CMK (cell line): Measurements from ENCODE around the gene CHST11.
A peak's percentile ranks its signal among the peaks of the same experiment; 100 is the strongest.

Experiments
- DNase-seq: peaks from one replicate; pipeline ENCODE4 v3.0.0-alpha.2; 2010; ENCODE audit warnings: low read depth

The CHST11 gene

DNA sequence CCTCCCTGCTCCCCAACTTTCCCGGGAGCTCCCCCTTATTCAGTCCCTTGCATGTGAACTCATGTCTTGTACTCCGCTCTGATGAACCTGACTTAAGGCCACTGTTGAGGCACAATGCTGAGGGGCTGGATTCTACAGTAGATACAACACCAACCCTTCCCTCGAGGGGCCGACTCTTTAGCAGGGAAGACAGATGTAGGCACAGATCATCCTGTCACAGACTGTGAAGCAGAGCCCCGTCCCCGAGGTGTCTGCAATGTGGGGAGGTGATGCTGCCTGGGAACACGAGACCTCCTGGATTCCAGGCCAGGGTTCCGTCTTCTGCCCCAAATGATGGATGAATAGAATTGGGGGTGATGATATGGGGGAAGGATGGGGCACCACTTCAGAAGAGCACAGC lies 175.1 kb downstream of the CHST11 start:
- DNase-seq = no peak

GRCh38 chr12:104632724-104633201 lies 176.0 kb downstream of the CHST11 start:
- no peak for DNase-seq

GRCh38 chr12:104634044-104634443 lies 177.3 kb downstream of the CHST11 start:
- DNase-seq = no peak

DNA sequence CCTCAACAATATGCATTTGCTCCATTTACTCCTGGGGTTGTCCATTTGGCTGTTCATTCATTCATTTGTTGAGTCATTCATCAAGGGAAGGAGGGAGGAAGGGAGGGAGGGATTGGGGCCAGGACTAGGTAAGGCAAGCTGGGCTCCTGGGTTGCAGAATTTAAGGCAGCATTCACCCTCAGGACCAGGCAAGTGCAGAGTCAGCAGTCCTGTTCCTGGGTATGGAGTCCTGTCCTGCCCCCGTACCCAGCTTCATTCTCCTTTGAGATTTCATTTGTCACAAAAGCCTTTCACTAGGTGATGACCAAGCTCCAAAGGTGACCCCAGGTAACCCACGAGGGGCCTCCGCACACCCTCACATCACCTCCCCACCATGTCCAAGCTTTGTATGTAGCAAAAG lies 178.1 kb downstream of the CHST11 start:
- no peak for DNase-seq

DNA sequence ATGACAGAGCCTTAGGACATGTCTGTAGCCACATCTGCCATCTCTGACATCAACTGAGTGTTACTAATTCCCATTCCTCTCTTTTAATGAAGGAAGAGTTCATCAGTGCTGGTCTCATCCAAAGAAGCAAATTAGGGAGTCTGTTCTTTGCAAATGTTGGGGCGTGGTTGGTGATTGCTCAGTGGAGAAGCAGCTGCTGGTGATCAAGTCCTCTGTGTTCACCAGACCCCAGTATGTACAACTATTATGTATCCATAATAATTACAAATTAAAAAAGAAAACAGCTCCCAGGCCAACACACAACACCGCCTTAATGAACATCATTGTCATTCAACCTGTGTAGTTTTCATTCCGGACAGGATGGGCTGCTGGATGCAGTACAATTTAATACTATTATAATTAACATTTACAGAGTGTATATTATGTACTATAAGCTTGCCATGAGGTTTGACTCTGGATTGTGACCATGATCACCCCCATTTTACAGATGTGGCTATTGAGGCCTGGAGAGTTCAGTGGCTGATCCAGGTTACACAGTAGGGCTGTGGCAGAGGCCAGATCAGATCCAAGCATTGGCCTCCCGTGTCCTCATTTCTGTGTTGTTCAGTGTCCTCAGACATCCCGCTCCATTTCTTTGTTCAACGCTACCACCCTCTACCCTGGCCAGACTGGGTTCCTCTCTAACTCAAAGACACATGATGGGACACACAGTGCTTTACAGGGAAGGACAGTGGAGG lies 179.0 kb downstream of the CHST11 start:
- DNase-seq = no peak

- DNase-seq = no peak
These were observed 179.7 kb downstream of the CHST11 start for GRCh38 chr12:104636496-104636895.

DNA sequence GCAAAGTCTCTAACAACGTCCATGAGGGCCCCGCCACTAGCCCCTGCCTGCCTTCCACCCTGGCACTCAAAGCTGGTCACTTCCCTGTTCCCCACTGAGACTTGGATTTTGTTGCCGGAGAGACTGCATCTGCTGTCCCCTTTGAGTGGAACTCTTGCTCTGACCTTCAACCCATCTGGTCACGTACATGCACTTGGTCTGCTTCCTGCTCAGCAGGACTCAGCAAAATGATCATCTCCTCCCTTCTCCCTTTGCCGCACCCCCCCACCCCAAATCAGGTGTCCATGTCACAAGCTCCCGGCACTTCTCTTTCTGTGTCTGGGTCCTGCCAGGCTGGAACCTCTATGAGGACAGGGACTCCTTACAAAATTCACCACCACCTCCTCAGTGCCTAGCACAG lies 180.9 kb downstream of the CHST11 start:
- peak; percentile 21 for DNase-seq

DNA sequence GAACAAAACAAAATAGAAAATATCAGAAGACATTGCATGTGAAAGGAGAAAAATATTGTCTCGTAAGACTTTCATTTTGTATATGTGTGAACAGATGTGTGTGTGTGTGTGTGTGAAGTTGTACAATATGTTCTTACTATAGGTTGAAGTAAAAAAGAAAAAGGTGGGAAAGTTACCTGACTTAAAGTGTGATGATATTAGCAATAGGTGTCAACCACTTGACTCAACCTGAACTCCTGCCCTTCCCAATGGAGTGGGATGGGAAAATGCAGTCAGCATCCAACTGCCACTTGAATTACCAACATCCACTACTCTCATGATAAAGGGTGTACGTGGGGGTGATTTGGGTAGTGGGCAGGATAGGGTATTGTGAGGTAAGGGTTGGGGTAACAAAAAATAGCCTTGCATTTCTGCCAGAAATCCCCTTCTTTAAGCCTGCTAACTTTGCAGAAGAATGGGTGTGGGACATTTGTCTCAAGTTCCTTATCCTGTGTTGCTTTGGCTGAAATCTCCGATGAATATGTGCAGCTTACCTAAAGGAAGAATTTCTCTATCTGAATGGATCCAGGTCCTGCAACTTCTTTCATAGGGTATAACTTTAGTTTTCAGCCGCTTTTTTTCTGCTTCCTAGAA lies 181.6 kb downstream of the CHST11 start:
- DNase-seq = no peak

DNA sequence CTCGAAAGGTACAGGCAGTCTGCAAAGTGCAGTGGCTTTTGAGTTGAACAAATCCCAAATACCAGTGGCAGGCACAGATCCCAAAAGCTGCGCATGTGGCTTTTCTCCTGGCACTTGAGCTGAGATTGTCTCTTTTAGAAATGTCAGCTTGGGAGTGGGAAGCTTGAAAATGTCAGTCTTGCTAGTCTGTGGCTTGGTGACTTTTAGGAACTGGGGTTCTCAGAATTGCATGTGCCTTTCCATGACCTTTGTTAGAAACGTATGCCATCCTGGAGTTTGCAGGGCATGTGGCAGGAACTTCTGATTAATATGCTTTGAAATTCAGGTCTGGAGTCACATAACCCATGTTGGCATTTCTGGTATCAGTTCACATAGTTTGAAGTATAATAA lies 182.1 kb downstream of the CHST11 start:
- no peak for DNase-seq

- no peak for DNase-seq
These were observed 184.2 kb downstream of the CHST11 start for GRCh38 chr12:104640956-104641355.

DNA sequence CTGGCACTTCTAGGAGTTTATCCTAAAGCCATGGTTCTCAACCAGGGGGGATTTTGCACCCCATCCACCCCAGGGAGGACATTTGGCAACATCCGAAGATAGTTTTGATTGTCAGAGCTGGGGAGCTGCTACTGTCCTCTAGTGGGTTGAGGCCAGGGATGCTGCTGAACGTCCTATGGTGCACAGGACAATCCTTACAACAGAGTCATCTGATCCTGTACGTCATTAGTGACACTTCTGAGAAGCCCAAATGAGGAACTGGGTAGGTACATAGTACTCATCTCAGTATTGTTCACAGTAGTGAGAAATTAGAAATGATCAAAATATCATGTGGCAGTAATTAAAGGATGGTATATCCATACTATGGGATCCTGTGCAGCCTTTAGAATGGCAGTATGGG lies 185.1 kb downstream of the CHST11 start:
- DNase-seq = no peak

GRCh38 chr12:104643093-104643818 lies 186.5 kb downstream of the CHST11 start:
- DNase-seq = no peak

DNA sequence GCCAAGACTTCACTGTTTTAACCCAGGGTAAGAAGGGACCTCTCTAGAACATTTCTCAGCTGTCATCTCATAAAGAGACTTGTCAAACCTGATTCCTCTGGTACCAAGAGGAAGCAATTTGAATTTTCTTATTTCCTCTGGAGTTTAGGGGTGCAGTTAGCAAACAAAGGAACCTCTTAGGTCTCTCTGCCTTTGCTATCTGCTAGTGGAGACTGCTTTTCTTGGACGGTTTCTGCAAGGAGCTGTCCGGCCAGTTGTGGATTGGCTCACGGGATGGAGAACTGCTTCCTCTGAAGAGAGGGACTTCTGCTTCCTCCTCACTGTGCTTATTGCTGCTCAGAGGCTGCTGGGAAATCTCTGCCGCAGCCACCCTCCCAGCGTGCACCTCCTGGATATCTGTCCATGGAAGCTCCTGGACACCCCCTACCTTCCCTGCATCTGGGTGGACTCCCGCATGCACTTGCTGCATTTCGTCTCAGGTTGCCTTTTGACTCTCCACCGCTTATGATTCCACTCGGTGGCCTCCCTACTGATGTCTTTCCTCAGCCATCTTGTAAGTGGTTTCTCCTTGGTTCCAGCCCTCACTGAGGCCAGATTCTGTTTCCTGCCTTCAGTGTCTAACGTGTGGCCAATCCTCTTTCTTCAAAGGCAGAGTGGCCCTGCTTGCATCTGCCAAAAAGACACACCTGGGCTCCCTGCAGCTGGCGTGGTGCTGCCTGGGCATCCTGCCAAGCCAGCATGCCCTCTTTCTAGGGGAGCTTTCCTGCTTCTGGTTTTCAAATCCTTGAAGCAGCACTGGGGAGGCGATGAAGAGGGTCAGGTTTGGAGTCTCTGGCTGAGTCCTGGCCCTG lies 187.3 kb downstream of the CHST11 start:
- DNase-seq = no peak

- DNase-seq = no peak
These were observed 192.0 kb downstream of the CHST11 start for GRCh38 chr12:104648756-104649155.

DNA sequence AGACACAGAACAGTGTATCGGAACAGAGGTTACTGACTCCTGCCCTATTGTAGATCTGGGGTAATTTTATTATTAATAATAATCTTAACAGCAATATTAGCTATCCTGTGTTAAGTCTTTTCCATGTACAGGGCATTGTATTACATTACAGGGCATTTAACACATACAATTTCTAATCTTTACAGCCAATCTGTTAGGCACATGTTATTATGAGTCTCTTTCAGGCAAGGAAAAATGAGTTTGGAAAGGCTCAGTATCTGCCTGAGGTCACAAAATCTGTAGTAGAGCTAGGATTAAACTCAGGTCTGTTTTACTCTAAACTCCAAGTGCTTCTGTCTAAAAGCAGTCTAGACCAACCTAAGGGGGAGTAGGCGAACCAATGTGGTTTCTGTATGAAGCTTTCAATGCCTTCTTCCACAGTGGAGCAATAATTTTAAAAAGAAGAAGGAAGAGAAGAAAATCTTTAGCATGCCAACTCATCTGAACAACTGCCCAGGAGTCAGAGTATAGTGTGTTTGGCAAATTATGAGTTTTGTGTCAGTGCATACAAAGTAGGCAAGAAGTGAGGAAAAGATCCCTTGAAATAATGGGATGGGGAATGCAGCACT lies 192.6 kb downstream of the CHST11 start:
- no peak for DNase-seq

DNA sequence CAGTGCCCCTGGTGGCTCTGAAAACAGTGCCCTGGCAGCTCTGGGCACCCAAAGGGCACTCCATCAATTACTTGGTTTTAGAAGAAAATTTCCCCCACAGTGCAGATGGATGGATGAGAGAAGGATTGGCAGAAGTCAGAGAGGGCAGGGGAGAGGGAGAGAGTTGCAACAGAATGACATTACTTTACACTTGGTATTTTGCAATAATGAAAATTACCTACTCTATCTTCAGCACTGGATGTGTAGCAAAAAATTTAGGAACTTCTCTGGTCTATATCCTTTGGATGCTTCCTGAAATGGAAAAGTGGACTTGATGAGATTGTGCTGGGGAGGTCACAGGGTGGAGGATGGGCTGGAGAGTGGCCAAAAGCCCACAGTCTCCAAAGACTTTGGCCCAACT lies 193.2 kb downstream of the CHST11 start:
- no peak for DNase-seq

GRCh38 chr12:104650541-104650940 lies 193.8 kb downstream of the CHST11 start:
- no peak for DNase-seq

DNA sequence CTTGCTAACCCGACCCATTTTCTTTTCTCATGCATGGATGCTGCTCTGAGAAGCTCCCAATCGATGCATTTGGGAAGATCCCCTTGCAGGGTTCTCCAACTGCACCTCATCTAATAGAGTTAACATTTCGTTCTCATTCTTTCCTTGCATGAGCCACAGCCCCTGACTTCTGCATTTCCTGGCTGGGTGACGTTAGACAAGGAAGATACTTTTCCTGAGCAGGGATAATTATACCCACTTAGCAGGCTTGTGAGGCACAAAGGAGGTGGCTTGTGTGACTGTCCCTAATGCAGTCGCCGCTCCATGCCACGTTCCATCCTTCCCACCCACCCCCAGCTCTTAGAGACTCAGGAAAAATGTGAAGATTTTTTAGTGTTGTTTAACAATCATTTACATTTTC lies 195.1 kb downstream of the CHST11 start:
- no peak for DNase-seq

DNA sequence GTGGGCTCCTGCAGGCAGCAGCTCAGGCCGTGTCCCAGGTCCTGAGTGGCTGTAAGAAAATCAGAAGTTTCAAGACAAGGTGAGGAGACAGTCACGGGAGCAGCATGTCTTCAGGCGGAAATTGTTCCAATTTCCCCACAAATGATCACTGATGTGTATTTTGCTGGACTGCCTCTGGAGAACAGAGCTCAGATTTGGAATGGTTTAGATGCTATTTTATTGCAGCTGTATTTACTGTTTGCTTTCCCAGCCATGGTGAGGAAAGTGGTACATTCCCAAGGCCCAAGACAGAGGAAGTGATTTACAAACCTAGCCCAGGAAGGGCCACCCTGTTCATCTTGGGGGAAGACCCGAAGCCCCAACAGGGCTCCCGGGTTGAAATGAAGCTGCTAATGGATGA lies 195.6 kb downstream of the CHST11 start:
- DNase-seq = no peak

DNA sequence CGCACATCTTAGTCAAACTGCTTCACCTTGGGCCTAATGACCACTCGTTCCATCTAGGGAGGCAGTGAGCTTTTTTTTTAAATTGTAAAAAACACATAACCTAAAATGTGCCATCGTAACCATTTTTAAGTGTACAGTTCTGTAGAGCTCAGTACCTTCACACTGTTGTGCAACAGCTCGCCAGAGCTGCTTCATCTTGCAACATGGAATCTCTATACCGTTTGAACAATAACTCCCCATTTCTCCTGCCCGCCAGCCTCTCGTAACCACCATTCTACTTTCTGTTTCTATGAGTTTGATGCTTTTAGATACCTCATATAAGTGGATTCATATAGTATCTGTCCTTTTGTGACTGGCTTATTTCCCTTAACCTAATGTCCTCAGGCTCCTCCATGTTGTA lies 196.2 kb downstream of the CHST11 start:
- no peak for DNase-seq

DNA sequence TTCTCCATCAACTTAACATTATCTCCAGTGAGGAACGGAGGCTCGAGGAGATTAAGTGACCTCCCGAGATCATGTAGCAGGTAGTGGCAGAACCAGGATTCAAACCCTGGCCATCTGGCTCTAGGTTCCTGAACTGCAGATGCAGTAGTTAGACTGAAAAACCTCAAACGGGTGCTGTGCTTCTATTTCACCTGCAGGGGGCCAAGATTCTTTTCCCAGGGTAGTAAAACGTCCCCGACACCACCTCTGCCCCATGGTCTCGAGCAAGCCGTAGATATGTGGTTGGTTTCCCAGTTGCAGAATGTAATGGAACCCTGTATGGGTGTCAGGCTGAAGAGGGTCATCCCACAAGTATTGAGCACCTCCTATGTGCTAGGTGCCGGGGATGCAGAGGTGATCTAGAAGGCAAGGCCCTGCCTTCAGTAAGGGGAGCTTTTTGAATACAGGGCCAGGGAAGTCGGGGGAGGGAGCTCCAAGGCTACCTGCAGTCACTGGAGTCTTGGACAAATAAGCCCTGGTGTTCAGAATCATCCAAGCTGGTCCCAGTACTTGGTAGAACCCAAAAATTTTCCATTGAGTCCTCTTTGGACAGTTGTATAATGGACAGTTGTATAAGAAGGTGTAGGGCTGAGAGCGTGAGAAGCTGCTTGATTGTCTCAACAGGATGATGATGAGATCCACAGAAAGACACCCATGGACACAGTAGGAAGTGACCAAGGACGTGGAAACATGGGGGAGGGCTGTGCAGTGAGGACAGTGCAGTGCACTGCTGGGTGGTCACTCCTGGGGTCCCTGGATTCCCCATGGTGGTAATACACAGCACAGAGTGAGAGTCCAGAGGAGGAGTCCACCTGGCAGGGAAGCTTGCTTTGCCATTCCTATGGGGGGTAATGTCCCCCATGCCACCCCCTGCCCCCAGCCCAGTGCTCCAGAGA lies 197.2 kb downstream of the CHST11 start:
- DNase-seq = peak; percentile 11
